Suprapubic skin (tissue), 4 donors: ENCODE data around the gene KRT4. TPM values are rescaled to one million over a fixed set of nuclear protein-coding genes. Genes with fewer than 3 reads are reported as not detected.
"Not testable (repeated sequence)": the region's sequence is repeated elsewhere in the genome, so short reads cannot be mapped to it uniquely, and the experiment has no call there.

Experiments
- DNase-seq, 2 donors: peaks; one replicate each; pipeline ENCODE4 v3.0.0-alpha.2; 2019; ENCODE audit warnings: low spot score in 2 of 2
- H3K27ac ChIP-seq: fragments of 200-600 bp; sonication (generic); one replicate; pipeline ENCODE4 v1.5.1; 2019
- H3K27me3 ChIP-seq: fragments of 200-600 bp; sonication (generic); one replicate; pipeline ENCODE4 v1.5.1; 2019
- H3K36me3 ChIP-seq: fragments of 200-600 bp; sonication (generic); one replicate; pipeline ENCODE4 v1.5.1; 2019
- H3K4me1 ChIP-seq: fragments of 200-600 bp; sonication (generic); one replicate; pipeline ENCODE4 v1.5.1; 2019
- H3K4me3 ChIP-seq: fragments of 200-600 bp; sonication (generic); one replicate; pipeline ENCODE4 v1.5.1; 2019; ENCODE audit warnings: mild to moderate bottlenecking
- H3K9me3 ChIP-seq: fragments of 200-600 bp; sonication (generic); one replicate; pipeline ENCODE4 v1.5.1; 2019
- EP300 ChIP-seq: sonication (generic); formaldehyde crosslinking; IDR thresholded peaks from one replicate; pipeline ENCODE4 v1.6.1; 2017; ENCODE audit warnings: antibody characterized with exemption
- POLR2A ChIP-seq, 2 donors: fragments of 450-650 bp; IDR thresholded peaks; one replicate each; pipeline ENCODE4 v1.6.1; 2017; ENCODE audit warnings: antibody characterized with exemption in 2 of 2, mild to moderate bottlenecking in 2 of 2, moderate library complexity in 2 of 2
- POLR2AphosphoS5 ChIP-seq, 3 donors: sonication (generic); formaldehyde crosslinking; IDR thresholded peaks; one replicate each; pipeline ENCODE4 v1.6.1; 2017; ENCODE audit warnings: antibody characterized with exemption in 3 of 3
- WGBS: methylation state at CpG from one replicate; pipeline ENCODE4 v1.1.5; 2018; 5-methylcytosine and 5-hydroxymethylcytosine counted together
- total RNA-seq, 4 donors: library from RNA; depleted of rRNA; stranded (reverse); fragments of >200 nt; gene quantifications; one replicate each; pipeline ENCODE4 v1.1.0, GENCODE V29; 2016
- TF ChIP-seq, protein P1 (sequence below), 2 donors: fragments of 200-600 bp in 1 of 2; fragments of 450-650 bp in 1 of 2; sonication (generic) in 1 of 2; IDR thresholded peaks; one replicate each; pipeline ENCODE4 v1.5.1; 2016 to 2019; ENCODE audit warnings: antibody characterized with exemption in 2 of 2, mild to moderate bottlenecking in 1 of 2, moderate library complexity in 1 of 2

KRT4 gene
- total RNA-seq, 4 donors from 2014 or later, result 0.32 to 1.6 (median 0.76) TPM

DNA sequence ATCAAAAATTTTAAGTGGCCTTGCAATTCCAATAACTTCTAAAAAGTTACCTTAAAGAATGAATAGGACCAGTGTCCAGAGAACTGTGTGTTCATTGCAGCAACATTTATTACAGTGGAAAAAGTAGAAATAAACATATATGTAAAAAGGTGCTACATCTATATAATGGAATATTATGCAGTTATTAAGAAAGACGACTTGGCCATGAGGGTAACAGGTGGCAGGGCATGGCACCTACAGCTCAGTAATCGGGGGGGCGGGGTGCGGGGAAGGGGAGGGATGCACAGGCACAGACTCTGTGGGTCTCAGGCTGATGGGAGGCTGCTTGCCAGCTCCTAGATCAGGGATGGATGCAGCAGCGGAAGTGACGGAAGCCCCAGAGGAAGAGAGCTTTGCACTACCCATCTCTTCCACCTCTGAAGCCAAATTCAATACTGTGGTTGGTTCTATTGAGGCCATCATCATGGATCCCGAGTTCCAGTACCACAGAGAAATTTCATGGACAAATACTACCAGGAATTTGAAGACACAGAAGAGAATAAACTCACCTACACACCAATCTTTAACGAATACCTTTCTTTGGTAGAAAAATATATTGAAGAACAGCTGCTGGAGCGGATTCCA, 50.8 kb downstream of the KRT4 start:
- H3K36me3 ChIP-seq, result no peaks in the 10 kb centered on the region
- peaks cover 4% of the 10 kb centered on the region for H3K27me3 ChIP-seq
- peaks cover 12% of the 10 kb centered on the region for H3K9me3 ChIP-seq
- 81% methylated on average over 9 of the region's 9 CpGs for WGBS
- no peak overlapping the region for H3K27ac ChIP-seq
- H3K4me3 ChIP-seq, result no peak overlapping the region
- no peak for DNase-seq
- no peaks in the 10 kb centered on the region for H3K4me1 ChIP-seq
- TF ChIP-seq POLR2A (IDR thresholded peaks at IDR 0.05) (no peak), EP300 (no peak), POLR2AphosphoS5 (IDR thresholded peaks at IDR 0.05) (no peak)
- TF ChIP-seq, protein P1, sequence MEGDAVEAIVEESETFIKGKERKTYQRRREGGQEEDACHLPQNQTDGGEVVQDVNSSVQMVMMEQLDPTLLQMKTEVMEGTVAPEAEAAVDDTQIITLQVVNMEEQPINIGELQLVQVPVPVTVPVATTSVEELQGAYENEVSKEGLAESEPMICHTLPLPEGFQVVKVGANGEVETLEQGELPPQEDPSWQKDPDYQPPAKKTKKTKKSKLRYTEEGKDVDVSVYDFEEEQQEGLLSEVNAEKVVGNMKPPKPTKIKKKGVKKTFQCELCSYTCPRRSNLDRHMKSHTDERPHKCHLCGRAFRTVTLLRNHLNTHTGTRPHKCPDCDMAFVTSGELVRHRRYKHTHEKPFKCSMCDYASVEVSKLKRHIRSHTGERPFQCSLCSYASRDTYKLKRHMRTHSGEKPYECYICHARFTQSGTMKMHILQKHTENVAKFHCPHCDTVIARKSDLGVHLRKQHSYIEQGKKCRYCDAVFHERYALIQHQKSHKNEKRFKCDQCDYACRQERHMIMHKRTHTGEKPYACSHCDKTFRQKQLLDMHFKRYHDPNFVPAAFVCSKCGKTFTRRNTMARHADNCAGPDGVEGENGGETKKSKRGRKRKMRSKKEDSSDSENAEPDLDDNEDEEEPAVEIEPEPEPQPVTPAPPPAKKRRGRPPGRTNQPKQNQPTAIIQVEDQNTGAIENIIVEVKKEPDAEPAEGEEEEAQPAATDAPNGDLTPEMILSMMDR (IDR thresholded peaks at IDR 0.05), result no peak

DNA sequence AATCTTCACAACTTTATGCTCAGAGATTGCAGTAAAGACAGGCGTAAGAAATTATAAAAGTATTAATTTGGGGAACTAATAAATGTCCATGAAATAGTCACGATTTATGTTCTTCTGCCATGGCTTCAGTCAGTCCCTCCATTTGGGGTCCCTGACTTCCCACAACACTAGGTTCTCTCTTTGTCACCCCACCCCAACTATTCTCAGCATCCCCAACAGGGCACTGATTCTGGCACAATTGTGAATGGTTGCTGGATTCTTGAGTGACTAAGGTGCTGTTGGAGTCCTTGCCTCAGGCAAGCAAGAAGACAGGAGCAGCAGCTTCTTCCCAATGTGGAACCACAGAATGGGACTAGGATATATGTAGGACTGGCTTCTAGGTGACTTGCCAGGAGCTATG, 52.1 kb downstream of the KRT4 start:
- H3K36me3 ChIP-seq, result no peaks in the 10 kb centered on the region
- H3K9me3 ChIP-seq, result peaks cover 12% of the 10 kb centered on the region
- TF ChIP-seq EP300 (no peak), POLR2A (IDR thresholded peaks at IDR 0.05) (no peak), POLR2AphosphoS5 (IDR thresholded peaks at IDR 0.05) (no peak)
- TF ChIP-seq, protein P1 (IDR thresholded peaks at IDR 0.05), result no peak
- H3K4me3 ChIP-seq, result no peak overlapping the region
- H3K27me3 ChIP-seq, result peaks cover 9% of the 10 kb centered on the region
- no peak for DNase-seq
- no peaks in the 10 kb centered on the region for H3K4me1 ChIP-seq
- WGBS, result 92% methylated on average over 2 of the region's 2 CpGs
- no peak overlapping the region for H3K27ac ChIP-seq

DNA sequence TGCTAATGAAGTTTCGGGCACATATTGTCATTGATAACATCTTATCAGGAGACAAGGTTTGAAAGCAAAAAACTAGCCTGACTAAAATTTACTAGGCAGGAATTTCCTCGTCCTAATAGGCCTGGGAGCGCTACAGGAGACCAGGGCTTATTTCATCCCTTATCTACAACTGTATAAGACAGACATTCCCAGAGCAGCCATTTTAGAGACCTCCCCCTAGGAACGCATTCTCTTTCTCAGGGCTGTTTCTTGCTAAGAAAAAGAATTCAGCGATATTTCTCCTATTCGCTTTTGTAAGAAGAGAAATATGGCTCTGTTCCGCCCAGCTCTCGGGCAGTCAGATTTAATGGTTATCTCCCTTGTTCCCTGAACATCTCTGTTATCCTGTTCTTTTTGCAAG, 52.7 kb downstream of the KRT4 start:
- not testable (repeated sequence) for H3K4me1 ChIP-seq, DNase-seq, H3K4me3 ChIP-seq, H3K36me3 ChIP-seq, H3K27me3 ChIP-seq, H3K27ac ChIP-seq
- WGBS, result 83% methylated on average over 8 of the region's 8 CpGs
- H3K9me3 ChIP-seq, result peaks cover 12% of the 10 kb centered on the region

DNA sequence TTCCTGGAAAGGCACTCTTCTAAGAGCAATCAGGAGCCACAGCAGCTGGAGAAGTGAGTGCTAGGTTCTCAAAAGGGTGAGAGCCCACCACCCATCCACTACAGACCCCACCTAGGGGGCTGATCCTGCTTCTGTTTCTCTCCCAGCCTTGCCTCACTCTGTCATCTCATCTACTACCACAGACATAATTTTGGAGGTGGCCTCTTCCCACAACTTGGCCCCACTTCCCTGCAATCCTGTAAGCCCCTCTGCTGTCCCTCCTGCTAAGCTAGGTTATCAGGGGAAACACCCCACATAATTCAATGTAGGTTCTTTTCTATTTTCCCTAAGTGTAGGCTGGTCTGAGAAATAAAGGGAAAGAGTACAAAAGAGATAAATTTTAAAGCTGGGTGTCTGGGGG, 53.3 kb downstream of the KRT4 start:
- Histone ChIP-seq H3K4me3 (no peak overlapping the region), H3K9me3 (peaks cover 12% of the 10 kb centered on the region), H3K36me3 (no peaks in the 10 kb centered on the region), H3K27ac (no peak overlapping the region), H3K27me3 (peaks cover 9% of the 10 kb centered on the region), H3K4me1 (no peaks in the 10 kb centered on the region)
- no peak for DNase-seq
- TF ChIP-seq POLR2A (IDR thresholded peaks at IDR 0.05), result no peak
- no peak for TF ChIP-seq POLR2AphosphoS5 (IDR thresholded peaks at IDR 0.05)
- TF ChIP-seq, protein P1 (IDR thresholded peaks at IDR 0.05), result no peak
- no peak for TF ChIP-seq EP300

DNA sequence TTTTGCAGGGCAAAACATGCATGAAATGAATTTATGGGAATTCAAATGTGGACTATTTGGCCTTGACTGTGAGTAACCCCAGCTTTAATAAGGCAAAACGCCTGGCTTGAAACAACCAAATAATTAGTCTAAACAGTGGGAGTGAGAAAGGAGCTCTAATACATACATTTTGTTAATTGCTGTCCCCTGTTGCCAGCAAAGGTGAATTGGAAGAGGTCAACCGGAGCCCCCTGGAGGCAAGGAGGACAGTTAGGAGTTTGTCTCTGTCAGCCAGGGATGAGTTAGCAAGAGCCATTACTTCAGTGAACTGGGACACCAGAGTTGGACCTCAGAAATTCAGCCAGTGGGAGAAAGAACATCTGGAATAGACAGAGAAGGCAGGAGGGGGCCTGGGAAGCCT, 54.2 kb downstream of the KRT4 start:
- no peak overlapping the region for H3K27ac ChIP-seq
- WGBS, result 65% methylated on average over 2 of the region's 2 CpGs
- DNase-seq, result no peak
- no peaks in the 10 kb centered on the region for H3K36me3 ChIP-seq
- H3K27me3 ChIP-seq, result peaks cover 9% of the 10 kb centered on the region
- H3K4me3 ChIP-seq, result no peak overlapping the region
- no peaks in the 10 kb centered on the region for H3K4me1 ChIP-seq
- TF ChIP-seq, protein P1 (IDR thresholded peaks at IDR 0.05), result no peak
- TF ChIP-seq POLR2A (IDR thresholded peaks at IDR 0.05) (no peak), POLR2AphosphoS5 (IDR thresholded peaks at IDR 0.05) (no peak), EP300 (no peak)
- peaks cover 12% of the 10 kb centered on the region for H3K9me3 ChIP-seq

DNA sequence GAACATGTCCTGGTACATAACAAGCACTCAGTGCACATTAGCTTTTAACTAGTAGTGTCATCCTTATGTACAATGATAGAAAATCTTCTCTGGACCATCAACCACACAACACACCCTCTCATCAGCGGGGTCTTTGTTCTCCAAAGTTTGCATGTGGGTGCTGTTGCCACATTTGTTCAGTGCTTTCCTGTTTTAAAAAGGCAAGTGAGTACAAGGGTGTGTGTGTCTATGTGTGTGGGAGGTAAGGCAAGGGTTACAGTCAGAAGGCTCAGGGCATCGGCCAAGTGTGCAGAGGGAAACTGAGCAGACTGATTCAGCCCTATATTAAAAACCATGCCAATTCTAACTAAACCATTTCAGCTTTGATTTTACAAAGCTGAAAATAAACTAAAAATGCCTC, 54.7 kb downstream of the KRT4 start:
- H3K27me3 ChIP-seq, result peaks cover 9% of the 10 kb centered on the region
- H3K4me3 ChIP-seq, result no peak overlapping the region
- H3K4me1 ChIP-seq, result no peaks in the 10 kb centered on the region
- 46% methylated on average over 2 of the region's 2 CpGs for WGBS
- TF ChIP-seq, protein P1 (IDR thresholded peaks at IDR 0.05), result no peak
- no peak for TF ChIP-seq EP300
- no peak for TF ChIP-seq POLR2AphosphoS5 (IDR thresholded peaks at IDR 0.05)
- TF ChIP-seq POLR2A (IDR thresholded peaks at IDR 0.05), result no peak
- peaks cover 12% of the 10 kb centered on the region for H3K9me3 ChIP-seq
- no peaks in the 10 kb centered on the region for H3K36me3 ChIP-seq
- DNase-seq, result no peak
- H3K27ac ChIP-seq, result no peak overlapping the region
